ENCODE measurements around the gene TTC9C.

The TTC9C gene

GRCh38 chr11:62728171-62728988, at the start of gene TTC9C:
TSS of gene TTC9C (plus strand) at chr11:62728486. CDS start at chr11:62728849, 363 bp downstream.
- TF ChIP-seq CTCF (IDR thresholded peaks at IDR 0.05), result no peak

- TF ChIP-seq CTCF (IDR thresholded peaks at IDR 0.05), result no peak
Measured at GRCh38 chr11:62678770-62679696, 49.3 kb upstream of the TTC9C start, which contains the start of gene UBXN1. TSS of gene UBXN1 (minus strand) at chr11:62679073. CDS start at chr11:62678923, 150 bp downstream.

- TF ChIP-seq CTCF (IDR thresholded peaks at IDR 0.05), result peak; percentile 59
Measured at GRCh38 chr11:62680825-62681240, 47.5 kb upstream of the TTC9C start.

GRCh38 chr11:62682518-62682917, 45.8 kb upstream of the TTC9C start:
- no peak for TF ChIP-seq CTCF (IDR thresholded peaks at IDR 0.05)

GRCh38 chr11:62687508-62688396, 40.5 kb upstream of the TTC9C start:
- no peak for TF ChIP-seq CTCF (IDR thresholded peaks at IDR 0.05)

- TF ChIP-seq CTCF (IDR thresholded peaks at IDR 0.05), result no peak
Measured at GRCh38 chr11:62688491-62688890, 39.8 kb upstream of the TTC9C start.
